ENCODE measurements around the gene IFNGR2. TPM values are rescaled to one million over a fixed set of nuclear protein-coding genes. Genes with fewer than 3 reads are reported as not detected.
"Not testable (repeated sequence)": the region's sequence is repeated elsewhere in the genome, so short reads cannot be mapped to it uniquely, and the experiment has no call there.

The IFNGR2 gene
- total RNA-seq, 2 donors from 2014 or later: 17.9 to 18.7 TPM

- DNase-seq (no peak), ATAC-seq (no peak)
- no peaks in the 10 kb centered on the region for H3K36me3 Mint-ChIP-seq (ENCODE audit: low read depth)
- H3K4me3 Mint-ChIP-seq: no peak overlapping the region
- H3K9me3 ChIP-seq (ENCODE audit: control insufficient read depth, low read length, poor library complexity, severe bottlenecking): no peaks in the 10 kb centered on the region
- no peaks in the 10 kb centered on the region for H3K27me3 Mint-ChIP-seq
- H3K4me1 Mint-ChIP-seq: no peaks in the 10 kb centered on the region
- no peak overlapping the region for H3K27ac Mint-ChIP-seq
Measured at GRCh38 chr21:33369586-33369985, 33.6 kb upstream of the IFNGR2 start.

GRCh38 chr21:33370305-33370704, 32.9 kb upstream of the IFNGR2 start:
- H3K4me1 Mint-ChIP-seq: peaks cover 4% of the 10 kb centered on the region
- no peak for DNase-seq
- H3K4me3 Mint-ChIP-seq: no peak overlapping the region
- H3K9me3 ChIP-seq (ENCODE audit: control insufficient read depth, low read length, poor library complexity, severe bottlenecking): no peaks in the 10 kb centered on the region
- ATAC-seq: no peak
- no peaks in the 10 kb centered on the region for H3K36me3 Mint-ChIP-seq (ENCODE audit: low read depth)
- H3K27ac Mint-ChIP-seq: no peak overlapping the region
- no peaks in the 10 kb centered on the region for H3K27me3 Mint-ChIP-seq

- H3K4me3 Mint-ChIP-seq: no peak overlapping the region
- H3K4me1 Mint-ChIP-seq: peaks cover 5% of the 10 kb centered on the region
- ATAC-seq (no peak), DNase-seq (no peak)
- no peak overlapping the region for H3K27ac Mint-ChIP-seq
- H3K36me3 Mint-ChIP-seq (ENCODE audit: low read depth): no peaks in the 10 kb centered on the region
- H3K27me3 Mint-ChIP-seq: no peaks in the 10 kb centered on the region
- H3K9me3 ChIP-seq (ENCODE audit: control insufficient read depth, low read length, poor library complexity, severe bottlenecking): no peaks in the 10 kb centered on the region
Measured at GRCh38 chr21:33371366-33371765, 31.8 kb upstream of the IFNGR2 start.

- no peak for DNase-seq
- H3K36me3 Mint-ChIP-seq (ENCODE audit: low read depth): no peaks in the 10 kb centered on the region
- peaks cover 8% of the 10 kb centered on the region for H3K4me1 Mint-ChIP-seq
- no peaks in the 10 kb centered on the region for H3K27me3 Mint-ChIP-seq
- H3K9me3 ChIP-seq (ENCODE audit: control insufficient read depth, low read length, poor library complexity, severe bottlenecking): no peaks in the 10 kb centered on the region
- no peak overlapping the region for H3K4me3 Mint-ChIP-seq
- H3K27ac Mint-ChIP-seq: no peak overlapping the region
- ATAC-seq: no peak
Measured at GRCh38 chr21:33372582-33372981, 30.6 kb upstream of the IFNGR2 start.

- Mint-ChIP-seq H3K4me3 (no peak overlapping the region), H3K27ac (no peak overlapping the region), H3K36me3 (ENCODE audit: low read depth) (no peaks in the 10 kb centered on the region), H3K4me1 (peaks cover 8% of the 10 kb centered on the region), H3K27me3 (no peaks in the 10 kb centered on the region)
- ATAC-seq (no peak), DNase-seq (no peak)
- no peaks in the 10 kb centered on the region for H3K9me3 ChIP-seq (ENCODE audit: control insufficient read depth, low read length, poor library complexity, severe bottlenecking)
Measured at GRCh38 chr21:33373451-33373850, 29.8 kb upstream of the IFNGR2 start.

- H3K27ac Mint-ChIP-seq: no peak overlapping the region
- H3K4me3 Mint-ChIP-seq: no peak overlapping the region
- H3K36me3 Mint-ChIP-seq (ENCODE audit: low read depth): no peaks in the 10 kb centered on the region
- peaks cover 8% of the 10 kb centered on the region for H3K4me1 Mint-ChIP-seq
- ATAC-seq (peak; percentile 25), DNase-seq (no peak)
- no peaks in the 10 kb centered on the region for H3K27me3 Mint-ChIP-seq
- no peaks in the 10 kb centered on the region for H3K9me3 ChIP-seq (ENCODE audit: control insufficient read depth, low read length, poor library complexity, severe bottlenecking)
Measured at GRCh38 chr21:33374080-33374449, 29.1 kb upstream of the IFNGR2 start.

- no peak overlapping the region for H3K4me3 Mint-ChIP-seq
- ATAC-seq (peak; percentile 86), DNase-seq (peak in 1 of 3 donors; percentile 28)
- no peaks in the 10 kb centered on the region for H3K9me3 ChIP-seq (ENCODE audit: control insufficient read depth, low read length, poor library complexity, severe bottlenecking)
- H3K36me3 Mint-ChIP-seq (ENCODE audit: low read depth): no peaks in the 10 kb centered on the region
- peaks cover 8% of the 10 kb centered on the region for H3K4me1 Mint-ChIP-seq
- H3K27ac Mint-ChIP-seq: no peak overlapping the region
- H3K27me3 Mint-ChIP-seq: no peaks in the 10 kb centered on the region
Measured at GRCh38 chr21:33374450-33375096, 28.6 kb upstream of the IFNGR2 start.

- no peak overlapping the region for H3K27ac Mint-ChIP-seq
- no peak overlapping the region for H3K4me3 Mint-ChIP-seq
- no peak for ATAC-seq
- peaks cover 12% of the 10 kb centered on the region for H3K4me1 Mint-ChIP-seq
- DNase-seq: no peak
- no peaks in the 10 kb centered on the region for H3K27me3 Mint-ChIP-seq
- no peaks in the 10 kb centered on the region for H3K9me3 ChIP-seq (ENCODE audit: control insufficient read depth, low read length, poor library complexity, severe bottlenecking)
- no peaks in the 10 kb centered on the region for H3K36me3 Mint-ChIP-seq (ENCODE audit: low read depth)
Measured at GRCh38 chr21:33375101-33375644, 28.0 kb upstream of the IFNGR2 start.

- no peaks in the 10 kb centered on the region for H3K9me3 ChIP-seq (ENCODE audit: control insufficient read depth, low read length, poor library complexity, severe bottlenecking)
- H3K4me1 Mint-ChIP-seq: peaks cover 30% of the 10 kb centered on the region
- no peak for DNase-seq
- H3K27ac Mint-ChIP-seq: no peak overlapping the region
- ATAC-seq: no peak
- no peak overlapping the region for H3K4me3 Mint-ChIP-seq
- H3K27me3 Mint-ChIP-seq: no peaks in the 10 kb centered on the region
- no peaks in the 10 kb centered on the region for H3K36me3 Mint-ChIP-seq (ENCODE audit: low read depth)
Measured at GRCh38 chr21:33377221-33377920, 25.8 kb upstream of the IFNGR2 start.

- no peaks in the 10 kb centered on the region for H3K36me3 Mint-ChIP-seq (ENCODE audit: low read depth)
- ATAC-seq (no peak), DNase-seq (no peak)
- H3K27me3 Mint-ChIP-seq: no peaks in the 10 kb centered on the region
- peaks cover 36% of the 10 kb centered on the region for H3K4me1 Mint-ChIP-seq
- H3K4me3 Mint-ChIP-seq: no peak overlapping the region
- peak overlapping the region; percentile 19 for H3K27ac Mint-ChIP-seq
- H3K9me3 ChIP-seq (ENCODE audit: control insufficient read depth, low read length, poor library complexity, severe bottlenecking): no peaks in the 10 kb centered on the region
Measured at GRCh38 chr21:33378081-33378480, 25.1 kb upstream of the IFNGR2 start.

- not testable (repeated sequence) for H3K27me3 Mint-ChIP-seq; ATAC-seq; DNase-seq; H3K9me3 ChIP-seq (ENCODE audit: control insufficient read depth, low read length, poor library complexity, severe bottlenecking); H3K36me3 Mint-ChIP-seq (ENCODE audit: low read depth)
- Mint-ChIP-seq H3K4me3 (peak overlapping the region; percentile 68), H3K4me1 (peaks cover 47% of the 10 kb centered on the region), H3K27ac (peak overlapping the region; percentile 94)
Measured at GRCh38 chr21:33379934-33380333, 23.3 kb upstream of the IFNGR2 start.

GRCh38 chr21:33380483-33380998, 22.7 kb upstream of the IFNGR2 start:
- ATAC-seq: peak; percentile 64
- H3K4me1 Mint-ChIP-seq: peaks cover 48% of the 10 kb centered on the region
- peak overlapping the region; percentile 68 for H3K4me3 Mint-ChIP-seq
- H3K9me3 ChIP-seq (ENCODE audit: control insufficient read depth, low read length, poor library complexity, severe bottlenecking): no peaks in the 10 kb centered on the region
- H3K27ac Mint-ChIP-seq: peak overlapping the region; percentile 94
- H3K27me3 Mint-ChIP-seq: no peaks in the 10 kb centered on the region
- no peaks in the 10 kb centered on the region for H3K36me3 Mint-ChIP-seq (ENCODE audit: low read depth)
- DNase-seq: peak; percentile 50 to 72 (median 58)

GRCh38 chr21:33381381-33381780, 21.8 kb upstream of the IFNGR2 start:
- not testable (repeated sequence) for DNase-seq; H3K9me3 ChIP-seq (ENCODE audit: control insufficient read depth, low read length, poor library complexity, severe bottlenecking); H3K36me3 Mint-ChIP-seq (ENCODE audit: low read depth); ATAC-seq; H3K27me3 Mint-ChIP-seq
- Mint-ChIP-seq H3K4me3 (peak overlapping the region; percentile 68), H3K27ac (peak overlapping the region; percentile 94), H3K4me1 (peaks cover 52% of the 10 kb centered on the region)

Measured in T-helper 17 cell (primary cell).